Stimulated activated CD4-positive, alpha-beta T cell treated with anti-CD3 and anti-CD28 coated beads, Interleukin-15, amount 100 ng/mL, for 24 hours (primary cell): ENCODE results near the gene RBM4B.
A peak's percentile ranks its signal among the peaks of the same experiment; 100 is the strongest.

Experiments used
- DNase-seq: peaks from one replicate; pipeline ENCODE4 v3.0.0-alpha.2; 2020

Gene RBM4B

DNA sequence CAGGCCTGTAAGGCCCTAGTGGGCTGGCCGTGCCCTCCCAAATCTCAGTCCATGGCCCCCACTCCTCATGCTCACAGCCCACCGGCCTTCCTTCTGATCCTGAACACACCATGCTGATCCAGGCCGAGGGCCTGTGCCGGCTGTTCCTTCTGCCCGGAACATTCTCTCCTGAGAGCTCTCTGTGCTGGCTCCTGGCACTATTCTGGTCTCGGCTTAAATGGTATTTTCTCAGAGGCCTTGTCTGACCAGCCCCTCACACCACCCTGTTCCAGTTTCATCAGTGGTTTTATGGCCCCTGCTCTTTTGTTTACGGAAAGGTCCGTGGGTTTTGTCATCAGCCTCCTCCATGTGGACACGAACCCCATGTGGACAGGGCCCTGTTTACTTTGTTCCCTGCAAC lies 29.3 kb upstream of the RBM4B start:
- DNase-seq = no peak

DNA sequence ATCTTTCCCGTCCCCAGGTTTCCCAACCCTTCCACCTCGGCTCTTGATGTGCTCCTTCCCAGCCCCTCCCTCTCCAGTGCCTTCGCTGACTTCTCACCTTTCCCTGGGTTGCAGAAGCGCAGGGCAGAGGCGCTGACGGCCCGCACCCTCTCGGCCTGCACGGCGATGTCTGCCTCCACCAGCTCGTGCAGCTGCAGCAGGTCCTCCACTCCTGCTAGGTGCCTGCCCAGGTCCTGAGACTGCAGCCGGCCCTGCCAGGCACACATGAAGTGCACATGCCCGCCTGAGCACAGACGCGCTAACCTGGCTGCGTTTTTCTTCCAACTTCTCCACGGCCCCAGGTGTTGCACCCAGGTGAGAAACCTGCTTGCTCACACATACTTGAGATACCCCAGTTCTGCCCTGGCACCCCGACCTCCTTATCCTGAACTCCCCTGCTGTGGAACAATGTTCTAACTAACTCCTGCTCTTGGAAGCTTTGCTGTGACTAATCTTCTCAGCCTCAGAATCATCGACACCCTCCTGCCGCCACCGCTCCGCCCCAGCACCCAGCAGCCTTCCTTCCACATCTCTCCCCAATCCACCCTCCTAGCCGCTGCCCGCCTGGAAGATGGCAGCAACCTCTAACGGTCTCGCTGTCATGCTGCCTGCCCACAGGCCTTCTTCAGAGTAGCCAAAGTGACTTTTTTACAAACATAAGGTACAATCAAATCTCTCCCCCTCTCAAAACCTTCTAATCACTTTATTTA lies 28.1 kb upstream of the RBM4B start:
- DNase-seq = no peak

DNA sequence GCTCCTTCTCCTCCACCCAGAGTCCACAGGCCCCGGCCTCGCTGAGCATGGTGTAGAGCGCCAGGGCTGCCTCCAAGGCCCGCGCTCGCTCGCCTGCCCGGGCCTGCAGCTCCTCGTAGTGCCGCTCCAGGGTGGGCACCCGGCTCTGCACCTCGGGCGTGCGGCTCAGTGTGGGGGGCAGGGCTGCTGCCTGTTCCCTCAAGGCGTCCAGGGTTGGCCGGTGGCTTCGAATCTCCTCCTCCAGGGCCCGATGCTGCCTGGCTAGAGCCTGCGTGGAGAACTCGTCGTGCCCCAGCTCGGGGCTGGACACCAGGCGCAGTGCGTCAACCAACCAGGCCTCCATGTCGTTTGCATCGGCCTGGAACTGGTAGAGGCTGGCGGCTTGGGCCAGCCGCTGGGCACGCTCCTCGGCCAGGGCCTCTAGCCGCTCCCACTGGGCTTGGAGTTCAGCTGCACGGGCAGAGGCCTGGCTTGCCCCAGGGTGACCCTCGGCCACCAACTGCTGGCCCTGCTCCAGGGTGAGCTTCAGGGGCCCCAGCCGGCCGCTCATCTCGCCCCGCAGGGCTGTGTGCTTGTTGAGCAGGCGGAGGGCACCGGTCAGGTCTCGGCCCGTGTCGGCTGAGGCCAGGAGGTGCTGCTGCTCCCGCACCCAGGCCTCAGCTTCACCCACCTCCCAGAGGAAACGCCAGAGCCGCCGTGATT lies 27.1 kb upstream of the RBM4B start:
- no peak for DNase-seq

DNA sequence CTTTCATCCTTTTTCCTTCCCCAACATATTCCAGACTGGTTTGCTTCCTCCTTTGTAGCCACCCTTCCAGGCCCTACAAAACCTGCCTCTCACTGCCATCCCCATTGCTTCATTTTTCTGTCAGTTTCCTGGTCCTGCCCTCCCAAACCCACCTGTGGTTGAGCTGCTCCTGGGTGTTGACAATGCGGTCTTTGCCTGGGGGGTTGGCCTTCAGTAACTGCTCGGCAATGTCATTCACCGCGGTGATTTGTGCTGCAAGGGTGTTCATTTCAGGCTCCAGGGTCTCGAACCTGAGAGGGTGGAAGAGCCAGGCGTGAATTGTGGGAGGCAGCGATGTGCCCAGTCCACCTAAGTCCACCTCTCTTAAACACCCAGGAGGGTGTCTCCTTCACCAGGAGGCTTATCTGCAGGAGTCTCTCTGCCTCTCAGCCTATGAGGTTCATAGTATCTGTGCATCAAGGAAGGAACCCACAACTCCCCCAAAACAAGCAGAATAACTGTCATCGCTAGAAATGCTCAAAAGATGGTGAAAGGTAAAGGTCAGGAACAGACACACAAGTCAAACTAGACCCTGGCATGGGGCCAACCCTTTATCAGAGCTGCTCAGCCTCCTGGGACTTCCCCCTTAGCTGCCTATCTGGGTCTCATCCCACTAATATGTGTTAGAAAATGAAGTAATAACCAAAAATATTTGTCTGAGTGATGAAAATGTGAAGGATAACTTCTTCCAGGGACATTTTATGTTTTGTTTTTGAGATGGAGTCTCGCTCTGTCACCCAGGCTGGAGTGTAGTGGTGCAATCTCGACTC lies 23.9 kb upstream of the RBM4B start:
- peak; percentile 20 for DNase-seq

DNA sequence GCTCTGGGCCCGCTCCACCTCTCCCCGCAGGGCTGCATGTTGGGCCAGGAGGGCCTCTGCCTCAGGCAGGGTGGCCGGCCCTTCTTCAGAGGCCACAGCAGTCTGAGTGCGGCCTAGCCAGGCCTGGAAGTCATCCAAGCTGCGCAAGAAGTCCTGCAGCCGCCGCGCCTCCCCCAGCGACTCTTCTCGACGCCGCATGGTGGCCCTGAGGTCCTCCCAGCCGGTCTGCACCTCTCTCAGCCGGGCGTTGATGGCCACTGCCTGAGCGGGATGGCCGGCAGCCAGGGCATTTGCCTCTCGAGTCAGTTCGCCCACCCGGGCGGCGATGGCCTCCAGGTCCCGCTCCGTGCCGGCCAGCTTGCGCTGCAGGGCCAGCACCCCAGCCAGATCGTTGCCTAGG lies 23.1 kb upstream of the RBM4B start:
- no peak for DNase-seq

DNA sequence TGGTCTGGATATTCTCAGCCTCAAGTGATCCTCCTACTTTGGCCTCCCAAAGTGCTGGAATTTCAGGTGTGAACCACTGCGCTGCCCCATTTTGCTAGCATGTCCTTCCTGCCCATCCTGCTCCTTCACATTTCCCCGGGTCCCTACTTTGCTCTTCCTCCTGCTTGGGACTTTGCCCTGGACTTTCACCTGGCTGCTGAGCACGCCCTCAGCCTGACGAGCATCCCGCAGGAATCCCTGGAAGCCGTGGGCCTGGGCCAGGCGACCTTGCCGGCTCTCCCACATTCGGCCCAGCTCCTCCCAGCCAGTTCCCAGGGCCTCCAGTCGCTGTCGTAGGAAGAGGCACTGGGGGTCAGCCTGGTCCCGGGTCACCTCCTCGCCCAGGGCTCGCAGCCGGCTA lies 22.6 kb upstream of the RBM4B start:
- no peak for DNase-seq

DNA sequence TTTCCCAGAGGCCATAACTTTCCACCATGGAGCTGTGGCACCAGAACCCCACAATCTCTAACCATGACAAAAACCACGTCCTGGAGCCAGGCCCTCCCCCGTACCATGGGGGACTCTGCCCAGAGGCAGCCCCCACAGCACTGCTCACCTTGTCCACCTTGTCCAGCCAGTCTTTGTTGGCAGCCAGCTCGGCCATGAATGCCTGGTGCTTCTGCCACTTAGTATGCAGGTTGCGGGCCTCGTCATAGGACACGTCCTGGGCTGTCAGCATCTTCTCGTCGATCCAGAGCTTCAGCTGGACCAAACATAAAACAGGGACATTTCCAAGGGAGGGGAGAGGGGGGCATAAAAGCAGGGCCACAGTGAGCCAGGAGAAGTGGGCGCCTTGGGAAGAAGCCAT lies 20.8 kb upstream of the RBM4B start:
- no peak for DNase-seq

DNA sequence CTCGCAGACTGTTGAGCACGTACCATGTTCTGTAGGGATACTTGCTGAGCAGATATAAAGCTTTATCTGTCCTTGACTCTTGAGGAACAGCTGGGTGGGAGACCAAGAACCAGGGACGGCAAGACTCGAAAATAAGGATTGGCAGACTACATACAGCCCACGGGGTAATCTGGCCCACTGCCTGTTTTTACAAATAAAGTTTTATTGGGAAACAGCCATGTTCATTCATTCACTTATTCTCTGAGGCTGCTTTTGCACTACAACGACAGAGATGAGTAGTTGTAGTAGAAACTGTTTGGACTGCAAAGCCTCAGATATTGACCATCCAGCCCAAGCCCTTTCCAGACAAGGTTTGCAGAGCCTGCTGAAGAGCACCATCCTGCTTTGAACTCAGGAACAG lies 20.3 kb upstream of the RBM4B start:
- no peak for DNase-seq

DNA sequence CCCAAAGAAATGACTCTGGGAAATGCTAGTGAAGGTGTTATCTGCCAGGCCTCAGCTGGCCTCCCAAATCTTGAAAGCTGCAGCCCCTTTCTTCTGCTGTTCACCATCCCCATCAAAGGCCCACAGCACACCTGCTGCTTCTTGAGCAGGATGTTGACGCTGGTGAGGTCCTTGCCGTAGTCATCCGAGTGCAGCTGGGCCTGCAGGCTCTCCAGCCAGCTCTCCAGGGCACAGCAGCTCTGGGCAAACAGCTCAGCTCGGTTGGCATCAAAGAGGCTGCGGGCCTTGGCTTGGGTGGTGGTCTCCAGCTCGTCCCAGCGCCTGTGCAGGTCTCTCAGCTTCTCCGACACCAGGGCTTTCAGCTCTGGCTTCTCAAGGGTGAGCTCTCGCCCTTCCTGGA lies 18.5 kb upstream of the RBM4B start:
- no peak for DNase-seq

DNA sequence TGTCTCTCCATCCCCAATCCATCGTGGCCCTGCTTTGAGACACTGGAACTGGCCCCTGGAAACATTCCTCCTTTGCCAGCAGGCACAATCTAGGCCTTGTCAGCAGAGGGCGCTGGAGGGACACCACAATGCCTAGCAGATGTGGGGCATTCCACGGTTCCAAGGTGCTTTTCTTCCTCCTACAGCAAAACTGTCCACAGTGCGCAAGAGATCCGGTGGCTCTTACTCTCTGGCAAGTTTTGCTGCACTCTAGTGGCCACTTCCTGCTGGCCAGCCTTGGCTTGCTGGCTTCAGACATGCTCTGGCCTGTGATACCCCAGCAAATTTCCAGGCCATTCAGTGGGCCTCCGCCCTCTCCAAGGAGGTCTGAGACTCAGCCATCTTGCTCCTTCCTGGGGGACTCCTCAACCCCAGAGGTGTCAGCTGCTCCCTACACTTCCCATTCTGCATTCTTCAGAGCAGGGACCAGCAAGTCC lies 17.1 kb upstream of the RBM4B start:
- peak; percentile 90 for DNase-seq

DNA sequence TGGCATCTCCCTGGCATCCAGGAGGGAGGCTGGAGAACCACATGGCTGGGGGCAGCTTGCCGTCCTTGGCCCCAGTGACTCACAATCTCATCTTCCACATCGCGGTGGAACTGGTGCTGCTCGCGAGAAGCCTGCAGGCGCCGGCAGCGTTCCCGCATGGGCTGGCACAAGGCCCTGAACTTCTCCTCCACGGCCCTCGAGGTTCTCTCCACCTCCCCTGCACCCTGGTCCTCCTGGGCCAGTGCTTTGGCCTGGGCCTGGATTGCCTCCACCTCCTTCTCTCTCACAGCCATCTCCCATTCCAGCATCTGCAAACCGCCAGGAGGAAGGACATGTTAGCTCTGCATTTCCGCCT lies 16.3 kb upstream of the RBM4B start:
- no peak for DNase-seq

DNA sequence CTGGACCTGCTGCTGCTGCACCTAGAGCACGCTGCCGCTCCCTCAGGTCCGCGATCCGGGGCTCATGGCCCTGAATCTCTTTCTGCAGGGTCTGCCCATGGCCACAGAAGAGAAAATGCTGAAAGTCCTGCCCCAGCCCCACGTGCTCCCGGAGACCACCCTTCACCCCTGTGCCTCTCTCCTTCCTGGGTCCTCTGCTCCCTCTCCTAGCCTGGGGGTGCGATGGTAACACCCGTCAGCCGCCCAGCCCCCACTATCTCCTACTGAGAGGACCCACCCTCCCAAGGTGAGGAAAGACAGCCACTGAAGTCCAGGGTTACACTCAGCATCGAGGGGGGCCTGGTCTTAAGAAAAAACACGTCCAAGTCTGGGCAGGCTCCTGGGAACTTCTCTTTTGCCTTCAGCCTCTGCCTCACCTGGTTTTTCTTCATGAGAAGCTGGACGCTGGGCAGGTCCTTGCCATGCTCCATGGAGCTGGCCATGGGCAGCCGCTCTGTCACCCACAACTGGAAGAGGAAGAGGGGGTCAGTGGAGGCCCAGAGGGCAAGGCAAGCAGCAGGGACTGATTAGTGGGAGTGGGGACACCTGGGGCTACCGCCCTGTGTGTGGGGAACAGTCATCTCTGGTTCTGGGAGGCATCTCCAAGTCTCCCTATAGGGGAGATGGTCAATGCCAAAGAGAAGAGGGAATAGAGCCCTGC lies 15.8 kb upstream of the RBM4B start:
- DNase-seq = no peak

DNA sequence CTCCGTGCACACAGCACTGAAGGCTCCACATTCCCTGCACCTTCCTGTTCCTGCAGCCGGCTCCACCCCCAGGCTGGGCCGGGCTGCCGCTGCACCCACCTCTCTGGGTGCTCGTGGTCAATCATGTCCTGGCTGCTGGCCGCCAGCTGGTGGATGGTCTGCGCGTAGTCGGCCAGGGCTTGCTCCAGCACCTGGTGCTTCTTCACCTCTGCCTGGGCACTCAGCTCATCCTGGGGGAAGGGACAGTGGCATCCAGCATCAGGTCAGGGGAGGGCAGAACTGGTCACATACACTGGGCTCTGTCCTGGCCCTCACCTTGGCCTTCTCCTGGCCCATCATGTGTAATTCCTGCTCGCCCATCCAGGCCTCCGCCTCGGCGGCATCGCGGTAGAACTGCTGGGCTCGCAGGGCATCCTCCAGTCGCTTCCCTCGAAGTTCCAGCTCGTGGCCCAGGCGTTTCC lies 15.2 kb upstream of the RBM4B start:
- DNase-seq = no peak

DNA sequence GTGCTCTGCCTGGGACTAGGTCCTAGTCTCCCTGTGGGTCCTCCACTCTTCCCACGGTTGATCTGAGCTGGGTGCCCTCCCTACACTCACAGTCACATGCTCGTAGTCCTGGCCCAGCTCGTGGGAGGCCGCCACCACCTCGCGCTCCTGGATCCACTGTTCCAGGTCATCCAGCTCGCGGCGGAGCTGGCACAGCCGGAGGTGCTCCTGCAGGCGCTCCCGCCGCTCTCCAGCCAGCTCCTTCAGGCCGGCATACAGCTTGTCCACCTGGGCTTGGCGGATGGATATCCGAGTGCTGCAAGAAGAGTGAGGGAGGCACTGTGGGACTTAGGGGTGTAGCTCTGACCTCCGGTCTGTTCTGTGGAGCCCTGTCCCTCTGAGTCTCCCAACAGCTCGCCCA lies 14.8 kb upstream of the RBM4B start:
- no peak for DNase-seq

DNA sequence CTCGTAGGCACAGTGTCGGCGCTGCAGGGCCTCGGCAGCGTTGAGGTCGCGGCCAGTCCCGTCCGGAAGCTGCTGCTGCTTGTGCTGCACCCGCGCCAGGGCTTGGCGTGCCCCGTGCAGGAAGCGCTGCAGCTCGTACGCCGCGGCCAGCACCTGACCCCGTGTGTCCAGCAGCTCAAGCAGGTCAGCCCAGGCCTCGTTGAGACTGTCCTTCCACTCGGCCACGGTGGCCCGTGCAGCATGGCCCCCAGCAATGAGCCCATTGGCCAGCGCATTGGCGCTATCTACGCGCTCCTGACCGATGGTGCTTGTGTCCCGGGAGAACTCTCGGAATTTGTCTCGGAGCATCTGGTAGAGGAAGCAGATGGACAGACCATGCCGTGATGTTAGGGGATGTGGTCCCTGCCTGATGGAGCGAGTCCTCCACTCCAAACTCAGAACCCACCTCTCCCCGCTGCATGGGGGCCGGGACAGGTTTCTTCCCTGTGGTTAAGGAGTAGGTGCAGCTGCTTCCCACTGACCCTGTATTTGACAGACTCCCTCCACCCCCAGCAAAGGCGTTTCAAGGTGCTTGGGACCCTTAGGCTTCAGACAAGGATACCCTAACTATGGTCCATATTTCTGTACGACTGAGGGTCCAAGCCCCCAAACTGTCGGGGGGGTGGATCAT lies 13.8 kb upstream of the RBM4B start:
- DNase-seq = no peak

DNA sequence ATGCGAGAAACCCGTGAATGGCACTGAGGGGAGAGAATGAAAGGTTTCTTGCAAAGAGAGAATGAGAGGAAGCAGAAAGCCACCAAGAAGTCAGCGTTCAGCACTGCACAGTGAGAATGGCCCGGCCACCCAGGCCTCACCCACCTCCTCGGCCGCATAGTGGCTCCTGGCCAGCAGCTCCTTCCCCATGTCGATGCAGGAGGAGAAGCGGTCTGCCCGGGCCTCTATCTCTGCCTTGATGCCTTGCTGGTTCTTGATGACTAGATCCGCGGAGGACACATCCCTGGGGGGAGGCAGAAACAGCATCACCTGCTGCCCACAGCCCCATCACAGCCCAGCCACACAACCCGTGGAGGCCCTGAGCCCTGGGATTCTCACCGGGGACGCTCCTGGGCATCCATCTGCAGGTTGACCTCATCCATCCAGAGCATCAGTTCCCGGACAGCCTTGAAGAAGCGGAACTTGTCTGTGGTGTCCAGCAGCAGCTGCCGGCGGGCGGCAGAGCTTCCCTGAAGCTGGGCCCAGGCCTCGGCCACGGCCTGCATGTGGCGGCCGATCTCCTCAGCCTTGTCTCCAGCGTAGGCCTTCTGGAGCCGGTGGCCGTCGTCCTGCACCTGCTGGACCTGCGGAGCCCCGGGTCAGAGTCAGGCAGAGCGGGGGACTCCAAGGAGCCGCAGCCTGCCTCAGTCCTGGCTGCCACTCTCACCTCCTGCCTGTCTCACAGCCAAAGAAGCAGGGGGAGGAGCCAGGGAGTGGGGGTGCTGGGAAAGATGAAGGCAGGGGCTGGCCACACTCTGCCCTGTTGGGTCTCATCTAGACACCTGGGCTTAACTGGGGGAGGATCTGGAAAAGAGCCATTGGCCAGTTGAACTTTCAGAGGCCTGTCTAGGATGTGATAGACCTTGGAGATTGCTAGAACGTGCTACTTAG lies 12.2 kb upstream of the RBM4B start:
- no peak for DNase-seq

DNA sequence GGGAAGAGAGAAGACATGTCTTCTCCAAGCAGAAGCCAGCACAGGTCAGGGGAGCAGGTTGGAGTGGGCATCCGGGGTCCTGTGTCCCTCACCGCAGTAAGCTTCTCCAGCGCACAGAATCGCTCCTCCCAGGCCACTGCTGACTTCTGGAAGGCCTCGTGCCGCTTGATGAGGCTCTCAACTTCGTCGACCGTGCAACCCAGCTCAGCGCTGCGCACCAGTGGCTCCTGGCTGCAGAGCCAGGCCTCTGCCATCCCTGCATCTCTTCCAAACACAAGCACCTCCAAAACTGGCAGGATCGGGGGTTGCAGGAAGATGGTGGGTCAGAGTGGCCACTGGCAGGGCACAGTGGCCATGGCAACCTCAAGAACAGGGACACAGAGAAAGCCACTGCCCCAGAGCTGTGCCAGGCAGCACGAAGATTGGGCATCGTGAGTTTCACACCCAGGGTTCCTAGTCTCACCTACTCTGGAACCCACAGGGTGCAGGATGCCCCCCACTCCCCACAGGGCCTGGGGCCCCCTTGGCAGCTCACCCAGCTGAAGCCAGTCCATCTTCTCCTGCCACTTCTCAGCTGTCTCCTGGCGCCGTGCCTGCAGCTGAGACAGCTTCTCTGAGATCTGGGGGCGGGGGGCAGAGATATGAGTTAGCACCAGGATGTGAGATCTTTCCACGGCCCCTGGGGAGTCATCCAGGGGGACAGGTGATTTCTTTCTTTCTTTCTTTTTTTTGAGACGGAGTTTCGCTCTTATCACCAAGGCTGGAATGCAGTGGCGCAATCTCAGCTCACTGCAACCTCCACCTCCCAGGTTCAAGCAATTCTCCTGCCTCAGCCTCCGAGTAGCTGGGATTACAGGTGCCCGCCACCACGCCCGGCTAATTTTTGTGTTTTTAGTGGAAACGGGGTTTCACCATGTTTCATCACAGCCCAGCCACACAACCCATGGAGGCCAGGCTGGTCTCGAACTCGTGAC lies 11.2 kb upstream of the RBM4B start:
- no peak for DNase-seq

DNA sequence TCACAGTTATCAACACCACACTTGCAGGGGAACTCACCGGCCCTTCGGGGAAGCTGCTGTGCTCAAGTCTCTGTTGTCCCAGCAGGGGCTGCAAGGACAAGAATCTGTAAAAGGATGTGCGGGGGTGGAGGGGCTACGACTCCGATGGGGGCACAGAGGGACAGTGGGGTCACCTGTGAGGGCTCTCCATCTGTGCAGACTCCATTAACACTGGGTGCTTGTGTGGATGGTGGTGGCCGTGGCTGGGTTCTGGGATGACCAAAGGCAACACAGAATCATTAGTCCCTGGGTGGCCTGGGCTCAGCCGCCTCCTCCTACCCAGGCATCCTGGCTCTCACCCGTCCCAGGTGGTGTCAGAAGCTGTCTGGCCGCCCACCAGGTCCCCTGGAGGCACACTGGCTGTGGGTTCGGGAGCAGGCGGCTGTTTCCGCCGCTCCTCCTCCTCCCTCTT lies 10.2 kb upstream of the RBM4B start:
- DNase-seq = no peak

DNA sequence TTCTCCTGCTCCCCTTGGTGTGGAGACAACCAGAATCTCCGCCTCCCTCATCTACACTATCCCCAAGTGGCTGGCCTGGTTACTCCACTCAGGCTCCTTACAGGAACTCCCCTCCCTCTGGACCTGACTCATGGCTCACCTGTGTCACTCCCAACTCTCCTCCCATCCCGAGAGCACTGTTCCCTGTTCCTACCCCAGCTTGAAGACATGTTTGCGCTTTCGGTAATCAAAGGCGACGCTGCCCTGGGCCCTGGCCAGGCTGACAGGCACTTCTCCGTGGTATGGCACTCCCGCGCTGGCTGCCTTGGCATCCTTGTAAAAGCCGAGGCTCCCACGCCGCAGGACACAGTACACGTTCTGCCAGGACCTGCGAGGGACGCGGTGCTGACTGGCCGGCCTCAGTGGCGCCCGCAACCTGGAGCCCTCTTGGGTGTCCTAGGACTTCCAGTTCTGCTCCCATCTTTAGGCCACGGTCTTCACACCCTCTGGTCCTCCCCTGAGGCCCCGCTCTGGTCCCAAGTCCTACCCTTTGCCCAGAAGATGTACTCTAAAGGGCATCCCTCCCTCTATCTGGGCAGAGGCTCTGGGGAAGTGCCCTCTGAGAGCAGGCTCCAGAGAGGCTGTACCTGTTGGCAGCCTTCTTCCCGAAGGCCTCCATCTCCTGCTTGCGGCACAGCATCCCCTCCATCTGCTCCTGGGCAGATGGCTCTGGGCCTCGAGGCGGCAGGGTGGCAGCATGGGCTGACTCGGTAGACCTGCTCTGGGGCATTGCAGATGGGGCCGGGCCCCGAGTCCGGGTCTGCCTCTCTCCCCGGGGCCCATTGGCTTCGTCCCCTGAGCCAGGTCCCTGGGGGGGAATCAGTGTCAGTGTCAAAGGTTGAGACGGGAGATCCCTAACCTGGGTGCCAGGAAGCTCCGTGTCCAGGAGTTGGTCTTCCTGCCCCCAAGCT lies 9.4 kb upstream of the RBM4B start:
- DNase-seq = no peak
